H1 (cell line): Measurements from ENCODE around the gene UBE2D2. TPM values are rescaled to one million over a fixed set of nuclear protein-coding genes. Genes with fewer than 3 reads are reported as not detected.
A peak's percentile ranks its signal among the peaks of the same experiment; 100 is the strongest.

Experiments
- CTCF ChIA-PET: fragments of 300-600 bp; sonication (Branson Sonifier 250); formaldehyde crosslinking; loops from one replicate; lab custom pipeline; 2021; ENCODE audit not compliant: partially characterized antibody; lab: Charles Lee
- POLR2A ChIA-PET: fragments of 300-600 bp; sonication (Branson Sonifier 250); formaldehyde crosslinking; loops from one replicate; lab custom pipeline; 2021; ENCODE audit warnings: inconsistent platforms; ENCODE audit not compliant: partially characterized antibody; lab: Charles Lee
- DNase-seq, 2 experiments: peaks; one replicate each; pipeline versions ENCODE4 v3.0.0 to v3.0.0-alpha.2; 2010 to 2022; ENCODE audit warnings: low spot score in 2 of 2, low read depth in 1 of 2, mixed read lengths in 1 of 2
- FAIRE-seq: peaks from 2 replicates; lab custom pipeline; 2011; peaks lifted over from hg19 to GRCh38; lab: Jason Lieb, UNC
- H2AFZ ChIP-seq: 2 replicates; pipeline ENCODE4 v1.8.1; 2012; ENCODE audit warnings: low read length, inconsistent platforms
- H2AK5ac ChIP-seq: 2 replicates; pipeline ENCODE4 v1.6.1; 2013; ENCODE audit warnings: low read depth, low read length
- H2BK120ac ChIP-seq: replicated peaks from 2 replicates; pipeline ENCODE3; 2013; ENCODE audit warnings: low read depth, low read length, inconsistent platforms
- H2BK12ac ChIP-seq: 2 replicates; pipeline ENCODE4 v1.6.1; 2013; ENCODE audit warnings: low read depth, low read length
- H2BK15ac ChIP-seq: 2 replicates; pipeline ENCODE4 v1.6.1; 2013; ENCODE audit warnings: low read length
- H2BK20ac ChIP-seq: 2 replicates; pipeline ENCODE4 v1.6.1; 2013; ENCODE audit warnings: low read length
- H2BK5ac ChIP-seq: 2 replicates; pipeline ENCODE4 v1.6.1; 2013; ENCODE audit warnings: low read depth, low read length
- H3K14ac ChIP-seq: 2 replicates; pipeline ENCODE4 v1.6.1; 2013; ENCODE audit warnings: inconsistent platforms; ENCODE audit not compliant: insufficient read length
- H3K18ac ChIP-seq: 2 replicates; pipeline ENCODE4 v1.6.1; 2013; ENCODE audit warnings: low read length; ENCODE audit errors: extremely low read depth
- H3K23ac ChIP-seq: 2 replicates; pipeline ENCODE4 v1.6.1; 2013; ENCODE audit warnings: inconsistent platforms; ENCODE audit not compliant: insufficient read length
- H3K23me2 ChIP-seq: 2 replicates; pipeline ENCODE4 v1.6.1; 2013; ENCODE audit warnings: low read depth, low read length
- H3K27ac ChIP-seq: 2 replicates; pipeline ENCODE4 v1.6.1; 2011; ENCODE audit warnings: low read depth, low read length, inconsistent platforms
- H3K27me3 ChIP-seq, 4 experiments: replicated peaks in 1 of 4; 1 replicate in 1 of 4; 2 replicates in 3 of 4; pipeline versions ENCODE4 v1.6.1 to v1.8.1; 2011 to 2013; ENCODE audit warnings: low read length in 3 of 4, mild to moderate bottlenecking in 3 of 4, inconsistent platforms in 2 of 4, mixed read lengths in 2 of 4, moderate library complexity in 1 of 4; ENCODE audit not compliant: control insufficient read depth in 3 of 4, insufficient read depth in 3 of 4; ENCODE audit errors: extremely low read depth in 1 of 4
- H3K36me3 ChIP-seq, 4 experiments: 2 replicates each; pipeline versions ENCODE4 v1.6.1 to v1.8.1; 2011 to 2013; ENCODE audit warnings: mild to moderate bottlenecking in 4 of 4, low read length in 3 of 4, moderate library complexity in 2 of 4, control low read depth in 1 of 4, inconsistent platforms in 1 of 4; ENCODE audit not compliant: insufficient read depth in 4 of 4, control insufficient read depth in 2 of 4
- H3K4ac ChIP-seq: replicated peaks from 2 replicates; pipeline ENCODE3; 2013; ENCODE audit warnings: low read length, low read depth, mixed read lengths, inconsistent platforms; ENCODE audit not compliant: insufficient read length
- H3K4me1 ChIP-seq, 4 experiments: replicated peaks in 1 of 4; 1 replicate in 1 of 4; 2 replicates in 3 of 4; pipeline versions ENCODE4 v1.6.1 to v1.8.1; 2011 to 2013; ENCODE audit warnings: low read length in 3 of 4, inconsistent platforms in 2 of 4, mixed read lengths in 1 of 4; ENCODE audit not compliant: insufficient read depth in 4 of 4, control insufficient read depth in 3 of 4
- H3K4me2 ChIP-seq, 2 experiments: 2 replicates each; pipeline versions ENCODE4 v1.6.1 to v1.8.1; 2011 to 2013; ENCODE audit warnings: low read depth in 2 of 2, low read length in 2 of 2, control low read depth in 1 of 2, inconsistent platforms in 1 of 2, mild to moderate bottlenecking in 1 of 2; ENCODE audit not compliant: insufficient read depth in 1 of 2
- H3K4me3 ChIP-seq, 4 experiments: fragments of 200-600, 300-600 bp in 1 of 4; sonication (generic), shearing (Covaris generic), sonication (Bioruptor Twin) in 1 of 4; 2 replicates each; pipeline versions ENCODE4 v1.5.1 to v1.8.1; 2011 to 2016; ENCODE audit warnings: low read length in 4 of 4, low read depth in 3 of 4, control low read depth in 2 of 4, inconsistent platforms in 2 of 4, mild to moderate bottlenecking in 2 of 4, mixed read lengths in 1 of 4, moderate library complexity in 1 of 4; ENCODE audit not compliant: insufficient read depth in 2 of 4; ENCODE audit errors: extremely low read depth in 1 of 4
- H3K56ac ChIP-seq: replicated peaks from 2 replicates; pipeline ENCODE3; 2013; ENCODE audit warnings: low read depth, mild to moderate bottlenecking, mixed read lengths, low read length, inconsistent platforms; ENCODE audit not compliant: insufficient read length
- H3K79me1 ChIP-seq: 2 replicates; pipeline ENCODE4 v1.6.1; 2013; ENCODE audit warnings: low read depth, low read length, control low read depth
- H3K79me2 ChIP-seq, 2 experiments: 2 replicates each; pipeline versions ENCODE4 v1.6.1 to v1.8.1; 2012 to 2013; ENCODE audit warnings: low read length in 2 of 2, mild to moderate bottlenecking in 2 of 2, inconsistent platforms in 1 of 2; ENCODE audit not compliant: insufficient read depth in 2 of 2, control insufficient read depth in 1 of 2
- H3K9ac ChIP-seq, 4 experiments: replicated peaks in 1 of 4; 1 replicate in 1 of 4; 2 replicates in 3 of 4; pipeline versions ENCODE4 v1.6.1 to v1.8.1; 2011 to 2013; ENCODE audit warnings: low read depth in 3 of 4, low read length in 3 of 4, control low read depth in 2 of 4, mild to moderate bottlenecking in 2 of 4, moderate library complexity in 2 of 4, inconsistent platforms in 1 of 4; ENCODE audit errors: extremely low read depth in 1 of 4
- H3K9me3 ChIP-seq, 2 experiments: 2 replicates each; pipeline versions ENCODE4 v1.6.1 to v1.8.1; 2012 to 2013; ENCODE audit warnings: mild to moderate bottlenecking in 2 of 2, moderate library complexity in 2 of 2, control low read depth in 1 of 2, inconsistent platforms in 1 of 2, low read depth in 1 of 2, low read length in 1 of 2, mixed read lengths in 1 of 2; ENCODE audit not compliant: insufficient read depth in 2 of 2
- H4K20me1 ChIP-seq, 2 experiments: replicated peaks in 1 of 2; 2 replicates each; pipeline versions ENCODE3 to v1.8.1; 2011 to 2013; ENCODE audit warnings: inconsistent platforms in 2 of 2, low read length in 2 of 2, mild to moderate bottlenecking in 1 of 2; ENCODE audit not compliant: insufficient read depth in 2 of 2, control insufficient read depth in 1 of 2
- H4K5ac ChIP-seq: 2 replicates; pipeline ENCODE4 v1.6.1; 2013; ENCODE audit warnings: low read length, low read depth, mixed read lengths, inconsistent platforms; ENCODE audit not compliant: insufficient read length
- H4K8ac ChIP-seq: 2 replicates; pipeline ENCODE4 v1.8.0; 2013; ENCODE audit warnings: mild to moderate bottlenecking, moderate library complexity, low read length, inconsistent platforms; ENCODE audit not compliant: insufficient read depth; ENCODE audit errors: extremely low read depth
- H4K91ac ChIP-seq: replicated peaks from 2 replicates; pipeline ENCODE3; 2013; ENCODE audit warnings: low read length, mixed read lengths, inconsistent platforms; ENCODE audit not compliant: insufficient read length
- ASH2L ChIP-seq: fragments of 200-600, 300-600 bp; sonication (generic); IDR thresholded peaks from one replicate; pipeline ENCODE4 v1.7.1; 2017; ENCODE audit warnings: low read length
- GABPA ChIP-seq: IDR thresholded peaks from 2 replicates; pipeline ENCODE4 v1.6.1; 2011; ENCODE audit warnings: mild to moderate bottlenecking, low read length, moderate library complexity, borderline replicate concordance; ENCODE audit not compliant: insufficient read depth
- JUN ChIP-seq: IDR thresholded peaks from 2 replicates; pipeline ENCODE4 v1.6.1; 2011; ENCODE audit warnings: low read depth, mild to moderate bottlenecking, improper control_type of control experiment, low read length
- PHF8 ChIP-seq: fragments of 200-600 bp; sonication (generic); conservative IDR thresholded peaks from 2 replicates; pipeline ENCODE4 v1.7.1; 2012; ENCODE audit warnings: low read depth, mild to moderate bottlenecking, inconsistent platforms, low read length, moderate library complexity
- POLR2A ChIP-seq, 2 experiments: IDR thresholded peaks; 1 replicate in 1 of 2; 2 replicates in 1 of 2; pipeline ENCODE4 v1.6.1; 2011; ENCODE audit warnings: low read depth in 2 of 2, low read length in 2 of 2, mild to moderate bottlenecking in 2 of 2; ENCODE audit errors: control extremely low read depth in 1 of 2
- YY1 ChIP-seq: IDR thresholded peaks from 2 replicates; pipeline ENCODE4 v1.6.1; 2011; ENCODE audit warnings: low read depth, mild to moderate bottlenecking, low read length
- WGBS, 2 experiments: shearing (Covaris generic) in 1 of 2; methylation state at CpG; one replicate each; pipeline versions ENCODE4 v1.1.6 to v1.1.7; 2013 to 2015; ENCODE audit warnings: low lambda C conversion rate in 2 of 2, mixed read lengths in 2 of 2, inconsistent platforms in 1 of 2, low coverage in 1 of 2, missing lambda C conversion rate in 1 of 2; ENCODE audit not compliant: insufficient replicate concordance in 2 of 2, insufficient coverage in 1 of 2, insufficient read length in 1 of 2; ENCODE audit errors: extremely low coverage in 1 of 2, missing lambda C conversion rate in 1 of 2; 5-methylcytosine and 5-hydroxymethylcytosine counted together
- polyA plus RNA-seq, 7 experiments: library from polyadenylated mRNA; depleted of rRNA in 3 of 7; stranded (reverse) in 5 of 7; unstranded in 2 of 7; fragments of >200 nt in 5 of 7; fragments of 200-250 nt in 2 of 7; gene quantifications; 1 replicate in 5 of 7; 2 replicates in 1 of 7; 4 replicates in 1 of 7; pipeline versions ENCODE4 v1.2.1 to v1.2.3, GENCODE V29; 2011 to 2013; ENCODE audit warnings: missing spikeins in 2 of 7, mixed read lengths in 2 of 7
- total RNA-seq: library from RNA; stranded (reverse); fragmentation: NEBNext Ultra II Directional; extraction: Animal tissue kit (Norgen Biotek cat#: 25700); gene quantifications from 2 replicates; pipeline ENCODE4 v1.2.1, GENCODE V29; 2021
- TF ChIP-seq, protein P1 (sequence below): IDR thresholded peaks from 2 replicates; pipeline ENCODE4 v1.6.1; 2012; ENCODE audit warnings: inconsistent platforms

The UBE2D2 gene
- total and polyA plus RNA-seq, 2 of the 8 experiments (the other 6 are each of a cell fraction or from before 2014, with no cell fraction given) = 66.9 to 203 TPM

DNA sequence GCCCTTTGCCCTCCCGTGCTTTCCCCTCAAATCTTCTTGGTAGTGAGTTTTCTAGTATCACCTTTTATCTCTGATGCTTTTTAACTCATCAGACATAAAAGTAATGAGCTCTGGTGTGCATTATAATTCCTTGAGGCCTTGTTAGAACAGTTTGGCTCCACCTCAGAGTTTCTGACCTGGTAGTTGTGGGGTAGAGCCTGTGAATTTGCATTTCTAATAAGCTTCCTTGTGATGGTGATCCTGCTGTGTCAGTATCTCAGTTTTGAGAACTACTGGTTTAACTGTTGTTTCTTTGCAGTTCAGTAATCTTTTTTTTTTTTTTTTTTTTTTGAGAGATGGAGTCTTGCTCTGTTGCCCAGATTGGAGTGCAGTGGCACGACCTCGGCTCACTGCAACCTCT, 31.1 kb downstream of the UBE2D2 start:
- WGBS, 2 experiments = 92% methylated on average over 3 of the region's 3 CpGs; no CpG with 5 or more reads in 1 of the 2 experiments
- no peaks in the 10 kb centered on the region for H3K9me3 ChIP-seq
- H2AK5ac ChIP-seq = no peak overlapping the region
- H3K36me3 ChIP-seq = no peaks in the 10 kb centered on the region
- H3K23ac ChIP-seq = no peak overlapping the region
- H2BK15ac ChIP-seq = no peak overlapping the region
- no peak overlapping the region for H4K8ac ChIP-seq
- no peak overlapping the region for H3K4me2 ChIP-seq
- H3K23me2 ChIP-seq = no peaks in the 10 kb centered on the region
- H2BK20ac ChIP-seq = no peak overlapping the region
- peaks cover 3 to 6% of the 10 kb centered on the region in 2 experiments for H4K20me1 ChIP-seq
- DNase-seq (no peak), FAIRE-seq (no peak)
- H3K56ac ChIP-seq = no peak overlapping the region
- H3K4ac ChIP-seq = no peak overlapping the region
- no peak overlapping the region for H2BK5ac ChIP-seq
- H3K79me2 ChIP-seq = peaks cover 0 to 90% of the 10 kb centered on the region in 2 experiments; a peak in 3 of 4 replicates
- H3K27me3 ChIP-seq = no peaks in the 10 kb centered on the region
- no peak overlapping the region for H3K4me3 ChIP-seq
- TF ChIP-seq GABPA (no peak), ASH2L (no peak), POLR2A (IDR thresholded peaks at IDR 0.05; ENCODE audit: control extremely low read depth in 1 of 2, low read depth in 2 of 2, low read length in 2 of 2) (no peak), PHF8 (no peak), JUN (no peak), YY1 (no peak)
- TF ChIP-seq, protein P1, sequence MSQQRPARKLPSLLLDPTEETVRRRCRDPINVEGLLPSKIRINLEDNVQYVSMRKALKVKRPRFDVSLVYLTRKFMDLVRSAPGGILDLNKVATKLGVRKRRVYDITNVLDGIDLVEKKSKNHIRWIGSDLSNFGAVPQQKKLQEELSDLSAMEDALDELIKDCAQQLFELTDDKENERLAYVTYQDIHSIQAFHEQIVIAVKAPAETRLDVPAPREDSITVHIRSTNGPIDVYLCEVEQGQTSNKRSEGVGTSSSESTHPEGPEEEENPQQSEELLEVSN = no peak
- POLR2A ChIA-PET = interaction anchor here (0.6 to 2.9 kb wide), 5 partner anchors 12 to 269 kb away, joined by 3 to 12 read pairs (median 4); no protein-coding TSS in a partner anchor
- no peak overlapping the region for H2BK120ac ChIP-seq
- peaks cover 0 to 2% (median 0%) of the 10 kb centered on the region in 4 experiments; a peak in 1 of 7 replicates for H3K4me1 ChIP-seq
- no peak overlapping the region for H2BK12ac ChIP-seq
- H3K14ac ChIP-seq = no peak overlapping the region
- no peak overlapping the region for H4K5ac ChIP-seq
- CTCF ChIA-PET = interaction anchor here (0.9 to 2.2 kb wide), 4 partner anchors 17 to 183 kb away, joined by 3 to 8 read pairs (median 3); no protein-coding TSS in a partner anchor
- no peak overlapping the region for H4K91ac ChIP-seq
- H3K9ac ChIP-seq = 0 out of 7 replicates have a peak overlapping the region, but pooled peaks of 1 of the 4 experiments have one; percentile 21
- no peak overlapping the region for H2AFZ ChIP-seq
- H3K18ac ChIP-seq = no peak overlapping the region
- H3K79me1 ChIP-seq = peaks cover 4% of the 10 kb centered on the region
- H3K27ac ChIP-seq = no peak overlapping the region
